Osteocyte (in vitro differentiated cells): ENCODE results near the gene ZNF662. TPM values are rescaled to one million over a fixed set of nuclear protein-coding genes. Genes with fewer than 3 reads are reported as not detected.
A peak's percentile ranks its signal among the peaks of the same experiment; 100 is the strongest.
"Not testable (repeated sequence)": the region's sequence is repeated elsewhere in the genome, so short reads cannot be mapped to it uniquely, and the experiment has no call there.

Experiments used
- DNase-seq: peaks from one replicate; pipeline ENCODE4 v3.0.0; 2021; ENCODE audit warnings: mixed read lengths; ENCODE audit not compliant: unreplicated experiment; ENCODE audit errors: extremely low spot score
- H3K27ac Mint-ChIP-seq: one replicate; pipeline ENCODE4 v1.8.0; 2021; ENCODE audit warnings: mild to moderate bottlenecking, mixed read lengths; ENCODE audit not compliant: unreplicated experiment
- H3K27me3 Mint-ChIP-seq: one replicate; pipeline ENCODE4 v1.8.0; 2021; ENCODE audit warnings: mixed read lengths; ENCODE audit not compliant: unreplicated experiment
- H3K36me3 Mint-ChIP-seq: one replicate; pipeline ENCODE4 v1.8.0; 2021; ENCODE audit warnings: mixed read lengths; ENCODE audit not compliant: unreplicated experiment
- H3K4me1 Mint-ChIP-seq: one replicate; pipeline ENCODE4 v1.8.0; 2021; ENCODE audit warnings: mixed read lengths; ENCODE audit not compliant: unreplicated experiment
- H3K4me3 Mint-ChIP-seq: one replicate; pipeline ENCODE4 v1.8.0; 2021; ENCODE audit warnings: mild to moderate bottlenecking, moderate library complexity, mixed read lengths; ENCODE audit not compliant: unreplicated experiment
- H3K9me3 Mint-ChIP-seq: one replicate; pipeline ENCODE4 v1.8.0; 2021; ENCODE audit warnings: mixed read lengths; ENCODE audit not compliant: unreplicated experiment
- CTCF ChIP-seq: fragments of 200-600 bp; sonication (generic); IDR thresholded peaks from 2 replicates; pipeline ENCODE4 v1.5.0; 2021; ENCODE audit warnings: antibody characterized with exemption, mild to moderate bottlenecking, moderate library complexity
- total RNA-seq: library from RNA; stranded (reverse); gene quantifications from 2 replicates; pipeline ENCODE4 v1.2.1, GENCODE V29; 2021

The ZNF662 gene
- total RNA-seq, 1 donor from 2014 or later: not detected

GRCh38 chr3:42880601-42881451, 25.1 kb upstream of the ZNF662 start:
- TF ChIP-seq CTCF: peak; percentile 82
- Mint-ChIP-seq H3K4me3 (peak overlapping the region; percentile 81), H3K27me3 (peaks cover 33% of the 10 kb centered on the region), H3K4me1 (peaks cover 7% of the 10 kb centered on the region), H3K36me3 (no peaks in the 10 kb centered on the region), H3K27ac (no peak overlapping the region), H3K9me3 (no peaks in the 10 kb centered on the region)
- DNase-seq: peak; percentile 91

- H3K9me3 Mint-ChIP-seq, H3K36me3 Mint-ChIP-seq, H3K4me3 Mint-ChIP-seq, DNase-seq, H3K4me1 Mint-ChIP-seq, H3K27ac Mint-ChIP-seq: not testable (repeated sequence)
- peaks cover 28% of the 10 kb centered on the region for H3K27me3 Mint-ChIP-seq
Measured at GRCh38 chr3:42883251-42883930, 22.6 kb upstream of the ZNF662 start.

GRCh38 chr3:42884324-42884723, 21.6 kb upstream of the ZNF662 start:
- no peak for DNase-seq
- Mint-ChIP-seq H3K36me3 (no peaks in the 10 kb centered on the region), H3K4me1 (peaks cover 7% of the 10 kb centered on the region), H3K9me3 (no peaks in the 10 kb centered on the region), H3K27ac (no peak overlapping the region), H3K4me3 (no peak overlapping the region), H3K27me3 (peaks cover 30% of the 10 kb centered on the region)
- no peak for TF ChIP-seq CTCF

GRCh38 chr3:42886294-42886822, 19.6 kb upstream of the ZNF662 start:
- H3K4me1 Mint-ChIP-seq: peaks cover 2% of the 10 kb centered on the region
- no peaks in the 10 kb centered on the region for H3K9me3 Mint-ChIP-seq

GRCh38 chr3:42887084-42887483, 18.9 kb upstream of the ZNF662 start:
- DNase-seq: no peak
- no peak for TF ChIP-seq CTCF
- H3K27ac Mint-ChIP-seq: no peak overlapping the region
- H3K4me1 Mint-ChIP-seq: no peaks in the 10 kb centered on the region
- no peak overlapping the region for H3K4me3 Mint-ChIP-seq
- no peaks in the 10 kb centered on the region for H3K36me3 Mint-ChIP-seq
- H3K9me3 Mint-ChIP-seq: no peaks in the 10 kb centered on the region
- peaks cover 36% of the 10 kb centered on the region for H3K27me3 Mint-ChIP-seq

More at GRCh38 chr3:42886294-42886822, 19.6 kb upstream of the ZNF662 start:
- no peaks in the 10 kb centered on the region for H3K36me3 Mint-ChIP-seq
- no peak for TF ChIP-seq CTCF
- no peak overlapping the region for H3K4me3 Mint-ChIP-seq
- no peak overlapping the region for H3K27ac Mint-ChIP-seq
- H3K27me3 Mint-ChIP-seq: peaks cover 29% of the 10 kb centered on the region
- no peak for DNase-seq
